NCI-H1930 (cell line): ENCODE results near the gene SH3RF2.
"Not testable (repeated sequence)": the region's sequence is repeated elsewhere in the genome, so short reads cannot be mapped to it uniquely, and the experiment has no call there.

Experiments
- DNase-seq, 2 experiments: peaks; one replicate each; lab custom pipeline; 2025; lab: John Stamatoyannopoulos, UW

SH3RF2 gene

DNA sequence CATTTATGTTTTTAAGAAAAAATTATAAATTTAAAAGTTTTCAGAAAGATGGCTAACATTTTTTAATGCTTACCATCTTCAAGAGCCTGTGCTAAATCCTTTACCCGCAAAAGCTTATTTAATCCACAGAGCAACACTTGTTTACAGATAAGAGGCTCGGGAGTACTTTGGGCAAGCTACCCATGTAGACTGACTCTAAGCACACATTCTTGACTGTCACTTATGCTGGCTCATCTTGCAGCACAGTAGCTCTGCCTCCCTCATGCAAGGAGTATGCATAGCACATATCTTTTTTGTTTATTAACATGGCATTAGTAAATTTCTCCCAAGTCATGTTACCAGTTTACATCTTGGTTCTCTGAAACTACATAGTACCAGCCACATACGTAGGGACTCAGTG lies 14.7 kb downstream of the SH3RF2 start:
- no peak for DNase-seq

DNA sequence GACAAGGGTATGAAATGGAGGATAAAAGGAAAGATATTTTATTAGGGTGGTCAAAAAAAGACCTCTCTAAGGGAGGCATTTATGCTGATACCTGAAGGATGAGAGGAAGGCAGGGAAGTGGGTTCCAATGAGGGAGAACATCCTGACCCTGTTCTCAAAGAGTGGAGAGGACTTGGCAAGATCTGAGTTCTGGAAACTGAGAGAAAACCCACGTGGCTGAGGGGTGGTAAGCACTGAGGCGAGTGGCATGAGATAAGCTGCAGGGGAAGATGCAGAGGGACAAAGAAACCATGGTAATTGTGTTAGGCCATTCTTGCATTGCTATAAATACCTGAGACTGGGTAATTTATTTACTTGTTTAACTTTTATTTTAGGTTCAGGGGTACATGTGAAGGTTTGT lies 16.8 kb downstream of the SH3RF2 start:
- DNase-seq: no peak

DNA sequence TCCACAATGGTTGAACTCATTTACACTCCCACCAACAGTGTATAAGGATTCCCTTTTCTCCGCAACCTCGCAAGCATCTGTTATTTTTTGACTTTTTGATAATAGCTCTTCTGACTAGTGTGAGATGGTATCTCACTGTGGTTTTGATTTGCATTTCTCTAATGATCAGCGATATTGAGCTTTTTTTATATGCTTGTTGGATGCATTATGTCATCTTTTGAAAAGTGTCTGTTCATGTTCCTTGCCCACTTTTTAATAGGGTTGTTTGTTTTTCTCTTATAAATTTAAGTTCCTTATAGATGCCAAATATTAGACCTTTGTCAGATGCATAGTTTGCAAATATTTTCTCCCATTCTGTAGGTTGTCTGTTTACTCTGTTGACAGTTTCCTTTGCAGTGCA lies 17.8 kb downstream of the SH3RF2 start:
- DNase-seq: not testable (repeated sequence)

DNA sequence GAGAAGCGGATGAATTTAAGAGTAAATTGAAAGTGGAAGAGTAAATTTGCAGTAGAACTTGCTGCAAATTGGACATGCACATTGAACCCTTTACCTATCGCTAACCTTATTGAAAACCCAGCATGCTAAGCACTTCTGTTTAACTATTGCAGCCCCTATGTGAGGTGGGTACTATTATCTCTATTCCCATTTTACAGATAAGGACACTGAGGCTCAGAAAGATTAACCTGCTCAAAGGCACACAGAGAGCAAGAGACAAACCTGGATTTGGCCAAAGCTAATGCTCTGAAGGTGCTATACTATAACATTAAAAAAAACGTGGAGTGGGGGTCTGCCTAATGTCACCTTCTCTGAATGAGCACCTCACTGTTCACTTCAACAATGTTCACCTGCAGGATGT lies 21.0 kb downstream of the SH3RF2 start:
- no peak for DNase-seq

DNA sequence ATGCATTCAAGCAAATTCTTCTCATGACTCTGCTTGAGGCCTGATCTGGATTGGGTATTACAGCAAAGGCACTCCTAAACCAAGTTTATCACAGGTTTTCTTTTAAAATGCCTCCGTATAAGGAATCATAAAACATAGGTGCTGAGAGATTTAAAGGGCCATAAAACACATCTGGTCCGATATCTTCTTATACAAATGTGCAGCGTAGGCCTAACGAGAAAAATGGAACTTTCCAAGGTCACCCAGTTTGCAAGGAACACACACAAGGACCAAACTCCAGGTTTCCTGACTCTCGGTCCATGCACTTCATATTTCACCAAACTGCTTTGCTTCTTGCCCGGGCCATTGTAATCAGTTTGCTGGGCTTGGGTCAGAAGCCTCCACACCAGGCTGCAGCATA lies 22.1 kb downstream of the SH3RF2 start:
- no peak for DNase-seq

DNA sequence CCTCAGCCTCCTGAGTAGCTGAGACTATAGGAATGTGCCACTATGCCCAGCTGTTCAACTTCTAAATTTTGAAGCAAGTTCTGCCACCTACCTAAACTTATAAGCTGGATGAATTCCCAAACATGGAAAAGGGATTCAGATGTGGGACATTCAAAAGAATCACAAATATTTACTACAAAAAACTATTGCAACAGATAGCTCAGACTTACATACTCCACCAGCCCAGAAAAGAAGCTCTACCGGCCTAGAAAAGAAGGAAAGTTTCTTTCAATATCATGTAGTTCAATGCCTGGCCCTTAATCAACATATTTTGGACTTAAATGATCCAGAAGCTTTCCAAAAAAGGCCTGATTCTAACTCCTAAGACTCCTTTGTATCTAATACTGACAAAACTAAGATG lies 23.8 kb downstream of the SH3RF2 start:
- DNase-seq: no peak

DNA sequence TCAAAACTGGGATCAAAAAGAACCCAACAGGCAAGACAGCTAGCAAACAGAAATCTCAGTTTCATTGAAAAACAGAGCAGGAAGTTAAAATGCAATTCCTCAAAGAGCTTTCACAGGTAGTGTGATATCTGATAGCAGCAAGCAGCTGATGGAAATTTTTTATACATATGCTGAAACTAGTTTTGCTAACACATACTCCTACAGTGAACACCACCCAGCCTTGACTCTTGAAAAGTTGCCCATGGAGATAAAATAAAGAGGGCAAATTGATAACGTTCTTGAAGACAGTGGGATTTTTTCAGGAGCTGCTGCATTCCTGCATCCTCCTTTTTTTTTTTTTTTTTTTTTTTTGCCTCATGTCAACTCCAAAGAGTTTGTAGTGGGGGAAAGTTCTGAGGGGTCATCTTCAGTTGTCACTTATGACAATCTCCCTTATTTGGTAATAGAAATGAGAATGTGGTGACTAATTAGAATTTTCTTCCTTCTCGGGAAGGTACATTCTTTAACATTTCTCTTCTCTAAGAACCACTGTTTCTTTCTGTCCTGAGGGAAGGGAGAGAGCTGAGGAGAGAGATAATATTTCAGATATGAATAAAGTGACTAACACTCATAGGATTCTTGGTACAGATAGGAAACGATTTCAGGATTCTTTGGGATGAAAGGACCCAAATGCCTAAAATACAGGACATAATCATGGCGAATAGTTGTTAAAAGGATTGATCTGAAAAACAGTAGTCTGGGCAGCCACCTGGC lies 24.6 kb downstream of the SH3RF2 start:
- DNase-seq: no peak

DNA sequence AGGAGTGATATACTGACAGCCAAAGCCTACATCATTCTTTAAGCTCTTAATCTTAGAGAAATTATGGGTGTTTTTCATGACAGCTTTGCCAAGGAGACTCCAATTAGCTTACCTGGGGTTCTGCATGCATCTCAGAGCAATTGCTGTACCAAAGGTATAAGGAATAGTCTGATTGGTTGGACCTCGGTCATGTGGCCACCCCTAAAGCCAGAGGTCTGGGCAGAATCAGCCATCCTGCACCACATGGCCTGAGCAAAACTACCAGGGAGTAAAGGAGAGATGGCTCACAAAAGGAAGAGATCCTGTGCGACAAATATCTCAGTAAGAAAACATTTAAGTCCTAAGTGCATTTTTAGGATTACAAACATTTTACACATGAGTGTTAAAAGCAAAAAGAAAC lies 25.6 kb downstream of the SH3RF2 start:
- DNase-seq: no peak

DNA sequence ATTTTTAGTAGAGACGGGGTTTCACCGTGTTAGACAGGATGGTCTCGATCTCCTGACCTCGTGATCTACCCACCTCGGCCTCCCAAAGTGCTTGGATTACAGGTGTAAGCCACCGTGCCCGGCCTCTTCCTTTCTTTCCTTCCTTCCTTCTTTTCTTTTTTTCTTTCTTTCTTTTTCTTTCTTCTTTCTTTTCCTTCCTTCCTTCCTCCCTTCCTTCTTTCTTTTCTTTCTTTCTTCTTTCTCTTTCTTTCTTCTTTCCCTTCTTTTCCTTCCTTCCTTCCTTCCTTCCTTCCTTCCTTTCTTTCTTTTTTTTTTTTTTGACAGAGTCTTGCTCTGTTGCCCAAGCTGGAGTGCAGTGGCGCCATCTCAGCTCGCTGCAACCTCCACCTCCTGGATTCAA lies 27.6 kb downstream of the SH3RF2 start:
- not testable (repeated sequence) for DNase-seq

DNA sequence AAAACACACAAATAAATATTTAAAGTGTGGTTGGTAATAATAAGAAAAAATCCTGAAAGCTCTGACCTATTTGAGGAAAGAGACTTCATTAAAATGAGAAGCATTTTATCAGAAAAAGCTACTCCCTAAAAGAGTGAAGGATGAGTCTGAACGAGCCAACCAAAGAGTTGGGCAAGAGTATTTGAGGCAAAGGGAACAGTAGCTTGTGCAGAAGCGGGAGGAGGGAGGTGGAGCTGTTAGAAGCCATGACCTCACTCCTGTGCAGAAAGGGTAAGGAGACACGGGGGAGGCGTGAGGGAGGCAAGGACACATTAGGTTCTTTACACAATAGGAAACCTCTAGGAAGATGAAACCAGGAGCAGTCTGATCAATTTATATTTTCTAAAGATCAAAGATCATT lies 29.4 kb downstream of the SH3RF2 start:
- DNase-seq: no peak

DNA sequence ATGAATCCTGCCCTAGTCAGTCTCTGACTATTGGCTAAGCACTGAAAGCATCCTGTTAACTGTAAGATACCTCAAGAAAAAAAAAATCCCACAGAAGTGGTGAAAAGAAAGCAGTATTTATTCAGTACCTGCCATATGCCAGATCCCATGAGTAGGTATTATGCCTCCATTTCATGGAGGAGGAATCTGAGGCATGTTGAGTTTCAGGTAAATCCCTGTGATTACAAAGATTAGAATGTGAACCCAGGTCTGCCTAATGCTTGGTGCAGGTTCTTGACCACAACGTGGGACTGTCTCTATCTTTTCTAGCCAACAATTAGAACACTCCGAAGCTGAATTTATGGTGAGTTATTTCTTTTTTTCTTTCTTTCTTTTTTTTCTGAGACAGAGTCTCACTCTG lies 30.9 kb downstream of the SH3RF2 start:
- DNase-seq: no peak

DNA sequence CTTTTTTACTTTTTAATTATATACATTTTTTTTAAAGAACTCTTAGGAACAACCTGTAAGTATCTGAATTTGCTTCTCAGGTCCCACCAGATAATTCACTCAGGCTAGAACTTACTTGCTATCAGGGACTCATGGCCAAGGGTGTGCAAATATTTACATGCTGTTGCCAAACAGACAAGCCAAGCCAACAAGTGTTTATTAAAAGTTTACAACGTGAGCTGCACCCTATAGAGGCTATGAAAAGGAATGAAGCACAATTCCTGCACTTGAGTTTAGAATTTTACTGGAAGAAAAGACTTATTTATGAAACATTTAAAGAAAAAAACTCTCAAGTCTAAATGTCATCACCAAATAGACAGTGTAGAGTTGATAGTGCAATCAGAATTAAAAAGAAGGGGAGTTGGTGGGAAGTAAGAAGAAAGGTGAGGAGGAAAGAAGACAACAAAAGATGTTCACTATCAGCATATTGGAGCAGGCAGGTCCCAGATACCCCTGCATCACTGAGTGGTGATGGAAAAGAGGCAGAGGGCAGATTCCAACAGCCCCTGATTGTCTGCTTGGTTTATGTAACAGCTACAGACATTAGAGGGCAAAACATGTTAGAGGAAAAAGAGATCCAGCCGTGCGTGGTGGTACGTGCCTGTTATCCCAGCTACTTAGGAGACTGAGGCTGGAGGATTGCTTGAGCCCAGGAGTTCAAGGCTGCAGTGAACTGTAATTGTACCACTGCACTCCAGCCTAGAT lies 32.8 kb downstream of the SH3RF2 start:
- DNase-seq: no peak

DNA sequence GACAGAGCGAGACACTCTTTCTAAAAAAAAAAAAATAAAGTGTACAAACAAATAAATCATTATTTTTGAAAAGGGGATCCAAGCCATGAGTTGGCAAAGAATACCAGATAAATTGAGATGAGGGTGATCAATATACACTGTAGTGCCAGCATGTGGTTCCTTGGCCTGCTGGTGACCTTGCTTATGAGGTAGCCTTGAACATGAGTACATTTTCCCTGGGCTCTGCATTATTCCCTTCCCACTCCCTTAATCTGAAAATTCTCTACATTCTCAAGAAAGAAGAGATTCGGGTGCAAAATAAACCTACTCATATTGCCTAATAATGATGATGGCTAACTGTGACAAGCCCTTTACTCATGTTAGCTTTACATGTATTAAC lies 33.3 kb downstream of the SH3RF2 start:
- DNase-seq: no peak

DNA sequence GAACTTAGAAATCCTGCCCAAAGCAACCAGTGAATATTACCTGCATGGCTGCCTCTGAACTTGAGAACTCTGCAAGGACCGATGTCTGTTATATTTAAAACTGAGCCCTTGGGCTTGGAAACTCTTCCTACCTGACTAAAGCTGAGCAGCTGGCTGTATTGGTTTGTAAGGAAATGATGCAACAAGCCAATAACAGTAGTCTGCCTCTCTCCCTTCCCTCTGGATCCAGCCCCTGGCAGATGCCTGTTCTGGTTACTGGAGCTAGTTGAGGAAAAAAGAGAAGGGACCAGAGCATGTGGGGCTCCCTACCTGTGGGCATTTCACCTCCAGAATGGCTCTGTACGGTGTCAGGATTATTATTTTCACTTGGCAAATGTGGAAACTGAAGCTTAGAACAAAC lies 34.7 kb downstream of the SH3RF2 start:
- DNase-seq: no peak

DNA sequence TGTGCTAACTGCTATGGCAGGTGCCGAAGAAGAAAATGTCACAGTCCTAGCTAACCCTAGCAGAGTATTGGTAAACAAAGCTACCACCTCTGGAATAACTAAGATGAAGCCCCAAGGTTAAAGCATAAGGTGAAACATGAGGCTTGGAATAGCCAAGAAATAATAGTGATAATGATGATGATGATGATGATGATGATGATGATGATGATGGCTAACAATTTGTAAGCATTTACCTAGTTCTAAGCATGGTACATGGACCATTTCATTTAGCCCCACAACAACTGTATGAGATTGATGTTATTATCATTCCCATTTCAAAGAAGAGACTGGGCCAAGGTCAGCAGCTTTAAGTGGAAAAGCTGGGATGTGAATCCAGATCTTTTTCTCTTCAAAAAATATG lies 35.3 kb downstream of the SH3RF2 start:
- DNase-seq: no peak

DNA sequence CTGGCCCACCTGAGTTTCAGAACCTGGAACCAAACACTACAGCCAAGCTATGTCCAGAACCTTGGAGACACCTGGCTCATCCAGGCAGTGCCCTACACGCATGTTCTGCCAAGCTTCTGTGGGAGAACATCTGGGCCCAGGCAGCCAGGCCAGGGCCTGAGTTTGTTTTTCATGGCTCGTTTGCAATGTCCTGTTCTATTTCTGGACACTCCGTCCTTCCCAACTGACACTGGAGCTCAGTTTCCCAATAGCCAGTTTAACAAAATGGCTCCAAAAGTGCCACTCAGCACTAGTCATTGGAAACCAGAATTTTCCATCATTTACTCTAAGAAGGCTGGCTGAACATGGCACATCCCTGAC lies 38.6 kb downstream of the SH3RF2 start:
- DNase-seq: no peak

DNA sequence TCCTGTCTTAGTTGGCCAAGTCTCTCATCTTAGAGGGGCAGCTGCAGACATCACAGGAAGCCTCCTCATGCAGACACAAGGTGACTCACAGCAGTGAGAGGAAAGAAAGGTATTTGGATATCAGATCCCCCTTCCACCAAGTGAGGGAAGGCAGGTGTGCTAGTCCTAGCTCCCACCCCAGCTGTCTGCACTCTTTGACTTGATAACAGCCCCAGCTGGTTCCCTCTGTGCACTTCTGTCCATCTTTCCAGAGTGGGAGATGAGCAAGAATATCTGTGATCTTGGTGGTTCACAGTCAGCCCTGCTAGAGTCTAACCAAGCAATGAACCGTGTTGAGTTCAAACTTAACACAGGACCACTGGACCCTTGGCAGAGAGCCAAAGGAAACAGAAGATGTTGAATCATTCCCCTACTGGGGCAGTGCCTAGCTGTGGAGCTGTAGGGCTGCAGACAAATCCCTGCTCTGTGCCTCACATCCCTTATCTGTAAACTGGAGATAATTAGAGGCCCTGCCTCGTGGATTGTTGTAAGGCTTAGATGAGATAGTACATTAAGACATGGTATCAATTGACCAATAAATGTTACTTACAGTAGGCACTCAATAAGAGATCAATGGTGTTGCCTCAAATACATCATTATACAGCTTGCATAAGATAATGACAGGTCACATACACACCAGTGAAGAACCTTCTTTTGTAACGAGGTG lies 39.1 kb downstream of the SH3RF2 start:
- DNase-seq: no peak

DNA sequence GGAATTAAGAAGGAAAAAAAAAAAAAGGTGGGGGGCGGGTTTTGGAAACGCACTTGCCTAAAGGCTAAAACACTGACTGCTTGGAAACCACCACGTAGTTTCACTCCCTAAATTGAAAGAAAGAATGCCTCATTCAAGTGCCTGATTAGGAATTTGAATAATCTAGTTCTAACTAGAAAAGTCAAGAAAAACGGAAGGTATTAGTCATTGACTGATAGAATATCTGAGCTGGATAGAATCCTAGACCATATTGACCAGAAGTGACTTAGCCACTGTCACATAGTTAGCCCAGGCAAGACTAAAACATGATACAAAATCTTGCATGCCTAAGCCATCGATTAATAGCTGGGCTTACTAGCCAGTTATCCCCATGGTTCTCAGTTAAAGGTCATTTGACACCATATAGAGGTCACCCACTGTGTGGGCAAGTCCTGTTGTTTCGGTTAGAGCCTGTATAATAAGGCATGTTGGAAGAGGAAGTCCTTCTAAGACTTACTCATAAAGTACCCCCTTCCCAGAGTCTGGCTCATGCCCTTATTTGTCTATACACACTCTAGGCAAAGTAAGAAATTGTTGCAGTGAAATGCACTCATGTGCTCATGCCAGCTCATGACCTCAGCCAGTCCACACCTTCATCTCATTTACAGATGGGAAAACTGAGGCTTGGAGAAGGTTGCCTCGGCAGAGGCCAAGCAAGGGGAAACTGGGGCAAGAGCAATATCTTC lies 40.2 kb downstream of the SH3RF2 start:
- no peak for DNase-seq

DNA sequence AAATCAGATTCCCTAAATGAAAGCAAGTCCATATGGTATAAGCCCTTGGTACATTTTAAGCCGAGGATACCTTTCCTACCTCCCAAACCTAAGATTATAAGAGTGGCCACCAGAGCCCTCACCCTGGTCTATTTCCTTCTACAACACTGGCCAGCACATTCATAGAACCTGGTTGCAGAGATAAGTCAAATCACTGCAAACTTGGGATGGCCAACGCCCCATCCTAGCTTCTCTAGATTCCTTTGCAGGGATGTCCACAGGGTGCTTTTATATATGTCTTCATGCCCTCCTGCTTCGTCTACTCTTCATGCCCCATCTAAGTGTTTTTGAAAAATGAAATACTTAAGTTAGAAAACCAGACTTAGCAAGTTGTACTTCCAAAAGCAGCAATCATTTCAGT lies 41.8 kb downstream of the SH3RF2 start:
- DNase-seq: no peak

DNA sequence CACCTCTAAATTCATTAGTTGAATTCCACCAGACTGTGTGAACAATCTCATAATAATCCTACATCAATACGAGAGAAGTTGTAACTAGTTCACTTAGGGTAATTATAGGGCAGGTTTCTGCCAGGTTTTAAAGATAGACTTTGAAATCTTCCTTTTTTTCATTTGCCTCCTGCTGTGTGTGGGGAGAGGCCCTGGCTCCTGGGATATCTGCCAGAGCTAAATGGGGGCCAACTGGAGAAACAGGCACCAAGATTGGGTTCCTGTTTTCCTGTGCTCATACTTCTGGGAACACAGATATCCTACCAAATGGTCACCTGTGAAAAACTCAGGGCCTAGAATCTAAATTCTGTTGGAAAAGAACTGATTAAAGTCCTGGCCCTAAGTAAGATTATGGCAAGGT lies 42.3 kb downstream of the SH3RF2 start:
- no peak for DNase-seq

DNA sequence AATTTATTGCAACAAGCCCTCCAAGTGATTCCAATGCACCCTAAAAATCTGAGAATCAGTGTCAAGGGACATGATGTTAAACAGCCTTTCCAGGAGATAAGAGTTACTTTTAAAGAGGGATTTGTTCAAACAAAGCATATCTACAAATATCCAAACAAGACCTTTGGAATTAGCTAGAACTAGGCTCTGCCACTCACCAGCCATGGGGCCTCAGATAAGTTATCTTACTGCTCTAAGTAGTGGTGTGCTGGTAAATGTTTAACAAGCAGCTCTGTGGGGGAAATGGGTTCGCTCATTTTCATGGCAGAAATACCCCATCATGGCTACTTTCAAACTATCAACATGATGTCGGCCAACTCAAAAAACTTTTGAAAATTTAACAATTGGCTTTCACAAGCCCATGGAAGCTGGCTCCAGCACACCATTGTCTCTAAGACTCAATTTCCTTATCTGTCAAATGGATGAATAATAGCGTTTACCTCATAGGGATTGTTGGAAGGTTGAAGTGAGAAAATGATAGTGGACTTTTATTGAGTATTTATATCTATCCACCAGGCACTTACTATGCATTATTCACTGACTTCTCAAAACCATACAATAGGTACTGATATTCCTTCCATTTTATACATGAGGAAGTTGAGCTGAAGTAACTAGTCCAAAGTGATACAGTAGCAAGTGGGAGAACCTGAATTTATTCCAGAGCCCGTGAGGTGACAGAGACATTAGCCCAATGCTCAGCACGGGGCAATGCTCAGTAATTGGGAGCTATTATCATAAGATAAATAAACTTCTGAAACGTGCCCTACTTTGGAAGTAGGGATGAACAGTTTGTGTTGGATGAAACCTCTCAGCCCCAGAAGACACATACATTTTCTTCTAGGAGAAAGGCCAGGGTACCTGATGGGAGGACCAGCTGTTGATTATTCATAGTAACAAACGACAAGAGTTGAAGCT lies 43.2 kb downstream of the SH3RF2 start:
- no peak for DNase-seq
